C1 segment of cervical spinal cord (tissue), 14 donors: ENCODE results near the gene TNK2.
"Not testable (repeated sequence)": the region's sequence is repeated elsewhere in the genome, so short reads cannot be mapped to it uniquely, and the experiment has no call there.

Source experiments
- DNase-seq, 14 donors: peaks; one replicate each; lab custom pipeline; 2025; lab: John Stamatoyannopoulos, UW

TNK2 gene

DNA sequence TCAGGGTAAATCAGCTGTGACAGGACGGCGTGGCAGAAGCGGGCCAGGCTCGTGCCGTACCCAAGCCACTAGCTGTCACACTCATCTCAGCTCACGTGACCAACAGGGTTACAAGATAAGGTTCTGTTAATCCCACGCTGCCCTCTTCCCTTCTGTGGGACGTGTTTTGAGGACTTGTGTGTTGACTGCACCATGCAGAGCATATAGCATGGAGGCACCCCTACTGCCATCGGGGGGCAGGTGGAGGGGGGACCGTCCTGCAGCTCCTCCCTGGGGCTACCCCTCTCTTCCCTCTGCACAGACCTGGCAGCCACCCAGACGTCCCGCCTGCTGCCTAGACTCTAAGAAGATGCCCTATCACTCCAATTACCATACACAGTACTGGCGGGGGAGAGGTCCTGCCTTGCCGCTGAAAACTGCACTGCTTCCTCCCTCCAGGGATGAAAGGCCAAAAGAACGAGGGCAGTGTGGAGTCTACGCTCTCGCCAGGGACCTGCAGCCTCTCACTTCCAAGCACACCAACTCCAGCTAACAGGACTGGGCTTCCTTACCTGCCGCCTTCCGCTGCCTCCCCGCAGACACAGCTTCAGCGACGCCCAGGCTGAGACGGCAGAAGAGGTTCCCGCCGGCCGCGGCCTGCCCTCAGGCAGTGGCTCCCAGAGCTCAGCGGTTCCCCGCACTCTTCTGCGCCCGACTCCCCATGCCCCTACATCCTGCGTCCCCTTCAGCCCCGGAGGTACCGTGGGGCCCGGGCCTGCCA, at the start of gene TNK2:
Gene TNK2 (minus strand): TSS at position 618 of the 760 bp plus-strand sequence. CDS start 19,963 bp downstream, outside the sequence.
- DNase-seq: peak in 11 of 14 donors; percentile 34 to 61 (median 43)

DNA sequence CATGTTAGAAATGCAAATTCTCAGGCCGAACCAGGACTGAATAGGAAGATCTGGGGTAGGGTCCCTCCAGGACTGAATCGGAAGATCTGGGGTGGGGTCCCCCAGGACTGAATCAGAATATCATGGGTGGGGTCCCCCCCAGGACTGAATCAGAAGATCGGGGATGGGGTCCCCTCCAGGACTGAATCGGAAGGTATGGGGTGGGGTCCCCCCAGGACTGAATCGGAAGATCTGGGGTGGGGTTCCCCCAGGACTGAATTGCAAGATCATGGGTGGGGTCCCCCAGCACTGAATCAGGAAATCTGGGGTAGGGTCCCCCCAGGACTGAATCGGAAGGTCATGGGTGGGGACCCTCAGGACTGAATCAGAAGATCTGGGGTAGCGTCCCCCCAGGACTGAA, 48.2 kb upstream of the TNK2 start:
- no peak for DNase-seq

DNA sequence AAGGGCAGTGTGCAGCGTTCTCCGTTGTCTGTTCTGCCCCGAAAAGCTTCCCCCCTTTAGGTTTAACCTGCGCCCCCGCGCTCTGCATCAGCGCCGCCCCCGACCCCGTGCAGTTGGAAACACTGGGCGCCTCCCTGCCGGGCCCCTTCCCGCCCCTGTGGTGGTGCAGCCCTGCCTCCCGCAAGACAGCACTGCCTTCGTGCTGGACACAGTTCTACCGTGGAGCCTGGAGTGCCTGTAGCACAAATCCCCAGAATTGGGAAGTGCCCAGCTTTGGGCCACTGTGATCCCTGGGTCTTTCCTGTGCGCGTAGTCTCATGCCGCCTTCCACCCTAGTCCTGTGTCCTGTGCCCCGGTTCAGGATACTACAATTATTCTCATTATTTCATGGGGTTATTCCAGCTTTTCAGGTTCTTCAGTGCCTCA, 47.1 kb upstream of the TNK2 start:
- DNase-seq: not testable (repeated sequence)

DNA sequence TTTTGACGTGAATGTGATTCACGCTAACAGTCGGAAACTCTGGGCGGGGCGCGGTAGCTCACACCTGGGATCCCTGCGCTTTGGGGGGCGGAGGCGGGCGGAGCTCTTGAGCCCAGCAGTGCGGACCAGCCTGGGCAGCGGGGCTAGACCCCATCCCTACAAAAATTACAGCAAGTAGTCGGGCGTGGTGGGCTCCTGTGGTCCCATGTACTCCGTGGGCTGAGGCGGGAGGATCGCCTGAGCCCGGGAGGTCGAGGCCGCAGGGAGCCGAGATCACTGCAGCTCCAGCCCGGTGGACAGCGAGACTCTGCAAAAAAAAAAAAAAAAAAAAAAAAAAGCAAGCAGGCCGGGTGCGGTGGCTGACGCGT, 46.4 kb upstream of the TNK2 start:
- DNase-seq: not testable (repeated sequence)

DNA sequence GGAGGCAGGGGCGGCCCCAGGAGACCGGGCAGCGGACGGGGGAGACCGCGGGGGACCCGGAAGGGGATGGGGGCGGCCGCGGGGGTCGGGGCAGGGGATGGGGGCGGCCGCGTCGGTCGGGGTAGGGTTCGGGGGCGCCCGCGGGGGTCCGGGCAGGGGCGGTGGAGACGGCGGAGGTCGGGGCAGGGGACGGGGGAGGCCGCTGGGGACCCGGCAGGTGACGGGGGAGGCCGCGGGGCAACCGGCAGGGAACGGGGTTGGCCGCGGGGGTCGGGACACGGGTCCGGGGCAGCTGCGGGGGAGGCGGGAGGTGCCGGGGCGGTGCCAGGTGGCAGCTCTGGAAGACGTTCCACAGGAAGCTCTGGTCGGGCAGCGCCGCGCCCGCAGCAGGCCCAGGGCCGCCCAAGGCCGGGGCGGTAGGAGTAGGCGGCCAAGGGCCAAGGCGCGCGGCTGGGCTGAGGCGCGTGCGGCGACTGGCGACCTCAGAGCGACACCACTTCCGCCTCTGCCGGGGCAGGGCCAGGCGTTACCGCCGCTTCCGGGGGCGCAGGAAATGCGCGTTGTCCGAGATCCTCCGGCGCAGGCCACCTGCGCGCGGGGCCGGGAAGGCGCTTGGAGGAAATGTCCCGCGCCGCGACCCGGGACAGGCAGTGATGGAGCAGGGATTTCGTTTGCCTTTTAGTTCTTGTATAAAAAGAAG, 45.9 kb upstream of the TNK2 start:
- DNase-seq: not testable (repeated sequence)

DNA sequence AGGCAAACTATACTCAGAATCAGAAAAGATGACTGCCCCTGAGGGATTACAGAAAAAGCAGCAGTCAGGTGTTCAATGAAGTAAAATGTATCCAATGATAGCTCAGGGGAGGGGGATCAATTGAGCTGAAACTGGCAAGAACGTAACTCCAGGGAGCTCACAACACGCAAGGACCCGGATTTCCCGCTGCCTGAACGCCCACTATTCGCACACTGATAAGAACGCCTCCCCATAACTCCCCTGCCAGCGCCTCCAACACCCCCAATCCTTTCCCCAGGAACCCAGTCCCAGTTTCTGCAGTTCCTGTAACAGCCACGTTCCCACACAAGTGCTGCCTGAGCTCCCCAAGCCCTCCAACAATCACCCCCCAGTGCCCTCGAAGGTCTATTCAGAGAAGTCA, 44.2 kb upstream of the TNK2 start:
- not testable (repeated sequence) for DNase-seq

DNA sequence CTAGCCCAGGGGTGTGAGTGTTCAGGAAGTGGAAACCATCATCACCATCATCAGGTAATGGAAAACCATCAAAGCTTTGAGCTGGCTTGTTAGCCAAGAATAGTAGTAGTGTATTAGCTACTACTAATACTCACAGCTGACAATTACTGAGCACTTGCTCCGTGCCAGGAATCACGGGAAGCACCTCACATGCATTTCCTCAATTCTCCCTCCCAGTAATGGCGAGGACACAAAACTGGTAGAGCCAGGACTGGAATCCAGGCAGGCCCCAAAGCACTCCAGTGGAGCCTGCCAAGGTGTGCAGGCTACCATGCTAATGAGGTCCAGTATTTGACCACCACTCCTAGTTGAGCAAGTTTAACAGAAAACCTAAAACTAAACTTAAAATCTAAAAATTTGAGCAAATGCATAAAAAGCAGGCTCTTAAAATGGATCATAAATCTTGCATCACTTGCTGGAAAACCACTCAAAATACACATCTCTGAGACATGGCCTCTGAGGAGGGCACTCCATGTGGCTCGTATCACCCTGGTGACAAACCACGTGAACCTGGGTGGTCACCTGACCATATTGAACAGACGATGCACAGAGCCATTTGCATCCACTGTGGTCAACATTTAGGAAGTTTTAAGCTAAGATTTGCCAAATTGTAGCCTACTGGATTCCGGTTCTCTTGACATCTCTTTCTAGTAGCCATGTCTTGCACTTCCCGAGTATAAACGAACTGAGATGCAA, 43.3 kb upstream of the TNK2 start:
- not testable (repeated sequence) for DNase-seq

DNA sequence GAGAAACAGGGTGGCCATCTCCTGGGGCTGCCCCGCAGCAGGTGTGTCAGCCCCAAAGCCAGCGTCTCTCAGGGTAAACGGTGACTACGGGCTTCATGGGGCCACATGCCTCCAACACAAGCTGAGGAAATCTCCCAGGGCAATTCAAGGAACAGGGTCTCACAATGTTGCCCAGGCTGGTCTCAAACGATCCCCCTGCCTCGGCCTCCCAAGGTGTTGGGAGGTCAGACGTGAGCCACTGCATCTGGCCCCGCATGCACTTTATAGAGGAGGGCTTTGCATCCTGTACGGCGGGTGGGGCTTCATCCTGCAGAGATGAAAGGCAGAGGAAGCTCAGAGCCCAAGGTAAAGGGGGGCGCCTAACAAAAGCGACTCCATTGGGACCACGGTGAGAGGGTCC, 42.4 kb upstream of the TNK2 start:
- DNase-seq: not testable (repeated sequence)

DNA sequence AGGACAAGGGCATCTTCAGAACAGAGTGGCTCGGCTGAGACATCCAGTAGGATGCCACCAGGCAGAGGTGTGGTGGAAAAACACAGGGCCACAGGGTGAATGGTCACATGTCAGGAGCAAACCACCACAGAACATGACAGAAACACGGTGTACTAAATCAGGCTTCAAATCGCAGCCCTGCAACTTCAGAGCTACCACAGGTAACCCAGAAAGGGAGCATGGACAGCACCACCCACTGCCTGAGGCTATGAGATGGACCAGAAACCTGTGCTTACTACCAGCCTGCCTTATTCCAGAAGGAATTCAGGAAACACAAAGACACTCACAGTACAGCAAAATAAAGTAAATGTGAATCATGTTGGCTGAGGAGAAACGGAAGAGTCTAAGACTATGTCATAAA, 41.8 kb upstream of the TNK2 start:
- not testable (repeated sequence) for DNase-seq

DNA sequence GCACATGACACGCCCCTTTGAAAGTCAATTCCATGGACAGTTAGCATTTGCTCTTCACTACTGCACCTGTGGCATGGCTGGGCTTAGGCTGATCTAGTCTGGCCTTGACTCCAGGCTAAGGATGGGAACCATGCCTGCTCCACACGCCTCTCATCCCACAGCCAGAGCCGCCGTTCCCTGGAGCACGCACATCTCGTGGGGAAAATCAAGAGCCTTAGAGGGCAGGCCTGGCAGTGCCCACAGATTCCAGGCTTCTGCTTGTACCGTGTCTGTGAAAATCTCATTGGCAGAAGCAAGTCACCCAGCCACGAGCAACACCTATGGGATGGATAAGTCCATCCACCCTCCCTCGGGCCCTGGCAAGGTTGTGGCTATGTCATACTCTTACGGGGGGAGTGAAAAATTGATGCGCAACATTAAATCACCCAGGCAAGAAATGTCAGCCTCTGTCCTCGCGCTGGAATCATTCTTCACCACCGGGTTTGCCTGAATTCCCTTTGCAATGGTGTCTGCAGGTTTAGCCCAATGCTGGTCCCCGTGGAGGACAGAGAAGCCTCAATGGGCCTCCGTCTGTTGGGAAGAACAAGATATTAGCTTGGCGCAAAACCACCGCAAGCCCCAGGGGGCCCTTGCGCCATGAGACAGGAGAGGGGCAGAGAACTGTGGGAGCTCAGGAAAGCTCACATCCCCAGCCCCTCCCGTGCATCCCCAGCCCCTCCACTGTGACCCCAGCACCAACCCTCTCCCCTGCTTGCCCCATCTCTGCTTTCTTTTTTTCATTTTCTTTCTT, 38.8 kb upstream of the TNK2 start:
- DNase-seq: not testable (repeated sequence)

DNA sequence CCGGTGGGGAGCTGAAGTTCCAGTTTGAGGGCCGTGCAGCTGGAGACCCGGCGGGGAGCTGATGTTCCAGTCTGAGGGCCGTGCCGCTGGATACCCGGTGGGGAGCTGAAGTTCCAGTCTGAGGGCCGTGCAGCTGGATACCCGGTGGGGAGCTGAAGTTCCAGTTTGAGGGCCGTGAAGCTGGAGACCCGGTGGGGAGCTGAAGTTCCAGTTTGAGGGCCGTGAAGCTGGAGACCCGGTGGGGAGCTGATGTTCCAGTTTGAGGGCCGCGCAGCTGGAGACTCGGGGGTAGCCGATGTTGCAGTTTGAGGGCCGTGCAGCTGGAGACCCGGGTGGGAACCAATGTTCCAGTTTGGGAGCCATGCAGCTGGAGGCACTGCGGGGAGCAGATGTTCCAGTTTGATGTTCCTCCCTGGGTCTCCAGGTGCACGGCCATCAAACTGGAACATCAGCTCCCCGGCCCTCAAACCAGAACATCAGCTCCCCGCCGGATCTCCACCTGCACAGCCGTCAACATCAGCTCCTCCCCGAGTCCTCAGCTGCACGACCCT, 33.0 kb upstream of the TNK2 start:
- DNase-seq: not testable (repeated sequence)

DNA sequence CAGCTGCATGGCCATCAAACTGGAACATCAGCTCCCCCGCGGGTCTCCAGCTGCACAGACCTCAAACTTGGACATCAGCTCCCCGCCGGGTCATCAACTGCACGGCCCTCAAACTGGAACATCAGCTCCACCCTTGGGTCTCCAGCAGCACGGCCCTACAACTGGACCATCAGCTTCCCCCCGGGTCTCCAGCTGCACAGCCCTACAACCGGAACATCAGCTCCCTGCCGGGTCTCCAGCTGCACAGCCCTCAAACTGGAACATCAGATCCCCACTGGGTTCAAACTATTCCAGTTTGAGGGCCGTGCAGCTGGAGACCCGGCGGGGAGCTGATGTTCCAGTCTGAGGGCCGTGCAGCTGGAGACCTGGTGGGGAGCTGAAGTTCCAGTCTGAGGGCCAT, 32.5 kb upstream of the TNK2 start:
- not testable (repeated sequence) for DNase-seq

DNA sequence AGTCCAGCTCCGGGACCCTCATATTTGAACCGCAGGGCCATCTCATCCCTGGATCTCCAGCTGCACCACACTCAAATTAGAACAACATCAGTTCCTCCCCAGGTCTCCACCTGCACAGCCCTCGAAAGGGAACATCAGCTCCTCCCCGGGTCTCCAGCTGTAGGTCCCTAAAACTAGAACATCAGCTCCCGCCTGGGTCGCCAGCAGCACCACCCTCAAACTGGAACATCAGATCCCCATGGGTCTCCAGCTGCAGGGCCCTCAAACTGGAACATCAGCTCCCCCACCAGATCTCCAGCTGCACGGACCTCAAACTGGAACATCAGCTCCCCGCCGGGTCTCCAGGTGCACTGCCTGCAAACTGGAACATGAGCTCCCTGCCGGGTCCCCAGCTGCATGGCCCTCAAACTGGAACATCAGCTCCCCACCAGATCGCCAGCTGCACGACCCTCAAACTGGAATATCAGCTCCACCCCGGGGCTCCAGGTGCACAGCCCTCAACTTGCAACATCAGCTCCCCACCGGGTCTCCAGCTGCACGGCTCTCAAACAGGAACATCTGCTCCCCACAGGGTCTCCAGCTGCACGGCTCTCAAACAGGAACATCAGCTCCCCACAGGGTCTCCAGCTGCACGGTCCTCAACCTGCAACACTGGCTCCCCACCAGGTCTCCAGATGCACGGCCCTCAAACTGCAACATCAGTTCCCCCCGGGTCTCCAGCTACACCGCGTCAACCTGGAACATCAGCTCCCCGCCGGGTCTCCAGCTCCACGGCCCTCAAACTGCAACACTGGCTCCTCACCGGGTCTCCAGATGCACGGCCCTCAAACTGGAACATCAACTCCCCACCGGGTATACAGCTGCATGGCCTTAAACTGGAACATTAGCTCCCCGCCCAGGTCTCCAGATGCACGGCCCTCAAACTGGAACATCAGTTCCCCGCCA, 31.4 kb upstream of the TNK2 start:
- DNase-seq: not testable (repeated sequence)

DNA sequence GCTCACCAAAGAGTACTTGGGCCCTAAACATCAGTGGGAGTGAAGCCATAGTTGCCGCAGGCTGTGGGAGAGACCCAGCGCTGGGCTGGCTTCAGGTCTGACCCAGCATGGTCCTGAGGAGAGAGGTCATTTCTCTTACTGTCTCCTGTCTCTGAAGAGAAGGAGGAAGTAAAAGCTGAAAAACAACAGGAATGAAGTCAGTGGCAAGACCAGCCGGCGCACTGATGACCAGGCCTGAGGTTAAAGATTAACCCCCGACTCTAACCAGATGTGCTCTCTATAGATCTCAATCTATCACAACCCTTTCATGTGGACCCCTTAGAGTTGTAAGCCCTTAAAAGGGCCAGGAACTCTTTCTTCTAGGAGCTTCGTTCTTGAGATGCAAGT, 24.7 kb upstream of the TNK2 start:
- not testable (repeated sequence) for DNase-seq

DNA sequence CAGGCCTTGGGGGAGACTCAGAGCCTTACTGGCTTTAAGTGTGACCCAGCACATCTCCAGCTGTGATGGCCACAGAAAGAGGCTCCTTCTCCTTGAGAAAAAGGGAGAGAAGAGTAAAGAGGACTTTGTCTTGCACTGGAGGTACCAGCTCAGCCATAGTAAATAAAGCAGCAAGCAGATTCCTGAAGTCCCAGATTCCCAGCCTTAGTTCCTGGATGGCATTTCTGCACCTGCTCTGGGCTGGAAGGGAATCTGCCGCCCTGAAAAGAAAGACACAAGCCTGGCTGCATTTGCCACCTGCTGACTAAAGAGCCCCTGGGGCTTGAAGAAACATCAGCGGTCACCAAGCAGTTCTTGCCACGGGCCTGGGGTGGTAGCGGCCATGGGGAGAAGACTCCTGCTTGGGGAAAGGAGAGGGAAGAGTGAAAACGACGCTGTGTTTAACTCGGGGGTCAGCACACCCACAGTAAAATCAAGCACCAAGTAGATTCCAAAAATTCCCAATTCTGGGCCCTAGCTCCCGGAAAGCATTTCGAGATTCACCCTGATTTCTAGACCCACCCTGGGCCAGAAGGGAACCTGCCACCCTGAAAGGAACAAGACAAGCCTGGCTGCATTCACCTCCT, 24.2 kb upstream of the TNK2 start:
- no peak for DNase-seq

DNA sequence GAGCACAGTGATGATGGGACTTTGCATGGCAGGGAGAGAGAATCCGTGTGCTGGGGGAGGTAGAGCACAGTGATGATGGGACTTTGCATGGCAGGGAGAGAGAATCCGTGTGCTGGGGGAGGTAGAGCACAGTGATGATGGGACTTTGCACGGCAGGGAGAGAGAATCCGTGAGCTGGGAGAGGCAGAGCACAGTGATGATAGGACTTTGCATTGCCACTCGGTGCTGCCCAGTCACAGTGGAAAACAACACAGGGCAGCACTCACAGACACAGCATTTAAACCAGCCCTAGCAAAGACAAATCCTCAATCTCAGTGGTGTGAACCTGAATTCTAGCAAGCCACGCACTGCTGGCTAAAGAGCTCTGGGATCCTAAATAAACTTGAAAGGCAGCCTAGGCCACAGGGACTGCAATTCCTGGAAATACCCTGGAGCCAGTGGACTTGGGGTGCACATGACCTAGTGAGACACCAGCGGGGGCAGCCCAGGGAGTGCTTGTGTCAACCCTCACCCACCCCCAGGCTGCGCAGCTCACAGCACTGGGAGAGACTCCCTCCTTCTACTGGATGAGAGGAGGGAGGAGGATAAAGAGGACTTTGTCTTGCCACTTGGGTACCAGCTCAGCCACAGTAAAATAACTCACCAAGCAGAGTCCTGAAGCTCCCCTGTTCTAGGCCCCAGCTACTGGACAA, 23.4 kb upstream of the TNK2 start:
- DNase-seq: no peak

DNA sequence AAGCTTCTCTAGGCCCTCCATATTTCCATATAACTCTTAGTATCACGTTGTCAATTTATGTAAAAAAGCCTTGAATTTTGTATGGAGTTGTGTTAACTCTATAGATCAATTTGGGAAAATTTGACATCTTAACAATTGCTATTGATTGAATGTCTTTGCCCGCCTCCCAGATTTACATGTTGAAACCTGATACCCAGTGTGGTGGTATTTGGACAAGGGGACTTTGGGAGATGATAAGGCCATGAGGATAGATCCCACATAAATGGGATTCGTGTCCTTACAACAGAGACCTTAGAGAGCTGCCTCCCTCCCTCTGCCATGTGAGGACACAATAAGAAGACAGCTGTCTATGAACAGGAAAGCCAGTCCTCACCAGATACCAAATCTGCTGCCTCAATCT, 21.1 kb upstream of the TNK2 start:
- no peak for DNase-seq

DNA sequence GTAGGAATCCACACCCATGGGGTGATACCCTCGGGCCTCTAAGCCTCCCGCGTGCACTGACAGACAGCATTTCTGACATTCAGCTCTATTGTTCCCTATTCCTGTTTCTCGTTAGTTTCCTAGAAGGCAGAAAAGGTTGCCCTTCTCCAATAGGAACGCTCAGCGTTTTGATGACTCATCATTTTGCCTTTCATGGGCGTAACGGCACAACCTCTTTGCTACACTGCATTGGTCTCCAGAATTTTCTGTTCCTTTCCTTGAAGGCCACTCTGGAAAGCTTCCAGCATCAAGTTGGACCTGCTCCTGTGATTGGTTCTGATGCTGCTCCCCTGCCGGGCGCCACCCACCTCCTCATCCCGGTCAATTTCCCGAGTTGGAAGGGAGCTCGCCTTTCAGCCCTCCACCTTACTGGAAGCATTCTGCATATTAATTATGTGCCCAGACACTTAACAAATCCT, 13.0 kb upstream of the TNK2 start:
- no peak for DNase-seq

DNA sequence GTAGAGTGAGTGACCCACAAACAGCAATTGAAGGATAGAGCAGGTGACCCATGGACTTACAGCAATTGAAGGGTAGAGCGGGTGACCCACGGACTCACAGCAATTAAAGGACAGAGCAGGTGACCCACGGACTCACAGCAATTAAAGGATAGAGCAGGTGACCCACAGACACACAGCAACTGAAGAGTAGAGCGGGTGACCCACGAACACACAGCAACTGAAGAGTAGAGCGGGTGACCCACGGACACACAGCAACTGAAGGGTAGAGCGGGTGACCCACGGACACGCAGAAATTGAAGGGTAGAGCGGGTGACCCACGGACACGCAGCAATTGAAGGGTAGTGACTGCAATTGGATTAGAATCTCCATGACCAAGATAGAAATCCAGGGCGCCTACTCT, 9.8 kb upstream of the TNK2 start:
- DNase-seq: no peak
